OCI-LY1 (cell line): Measurements from ENCODE around the gene SF3A1.

ENCODE experiments used
- H2AFZ ChIP-seq: fragments of 200-600 bp; sonication (generic), shearing (Covaris generic); 2 replicates; pipeline ENCODE4 v1.6.0; 2014; ENCODE audit warnings: antibody characterized with exemption, mild to moderate bottlenecking, low read length
- H3F3A ChIP-seq: fragments of 200-600 bp; sonication (generic), shearing (Covaris generic); 2 replicates; pipeline ENCODE4 v1.6.0; 2014; ENCODE audit warnings: mild to moderate bottlenecking, antibody characterized with exemption, low read length, moderate library complexity; ENCODE audit not compliant: insufficient read depth
- H3K27ac ChIP-seq: fragments of 200-600 bp; sonication (generic); 2 replicates; pipeline ENCODE4 v1.5.1; 2014; ENCODE audit warnings: low read length, mixed run types, mild to moderate bottlenecking, low read depth; ENCODE audit not compliant: poor library complexity, severe bottlenecking
- H3K27me3 ChIP-seq: fragments of 200-600 bp; sonication (generic); 2 replicates; pipeline ENCODE4 v1.6.0; 2014; ENCODE audit warnings: antibody characterized with exemption, mild to moderate bottlenecking, low read length, moderate library complexity; ENCODE audit not compliant: insufficient read depth
- H3K36me3 ChIP-seq: fragments of 200-600 bp; sonication (generic); 2 replicates; pipeline ENCODE4 v1.6.1; 2014; ENCODE audit warnings: mild to moderate bottlenecking, antibody characterized with exemption, low read length, moderate library complexity, mixed read lengths; ENCODE audit not compliant: insufficient read depth
- H3K4me1 ChIP-seq: fragments of 200-600 bp; sonication (generic); 2 replicates; pipeline ENCODE4 v1.5.1; 2014; ENCODE audit warnings: mild to moderate bottlenecking, low read length, moderate library complexity; ENCODE audit not compliant: insufficient read depth, severe bottlenecking
- H3K4me2 ChIP-seq: fragments of 200-600 bp; sonication (generic), shearing (Covaris generic); 2 replicates; pipeline ENCODE4 v1.6.1; 2014; ENCODE audit warnings: low read length
- H3K4me3 ChIP-seq: fragments of 200-600 bp; sonication (generic); 2 replicates; pipeline ENCODE4 v1.5.1; 2014; ENCODE audit warnings: low read length, low read depth, mild to moderate bottlenecking, mixed read lengths; ENCODE audit not compliant: poor library complexity, severe bottlenecking
- H3K79me2 ChIP-seq: fragments of 200-600 bp; shearing (Covaris generic); 2 replicates; pipeline ENCODE4 v1.6.1; 2016; ENCODE audit warnings: mixed run types, low read length, mixed read lengths; ENCODE audit not compliant: insufficient read depth
- H3K9ac ChIP-seq: fragments of 200-600 bp; sonication (generic), shearing (Covaris generic); 2 replicates; pipeline ENCODE4 v1.6.1; 2014; ENCODE audit warnings: mild to moderate bottlenecking, low read length, mixed read lengths
- H3K9me2 ChIP-seq: fragments of 200-600 bp; sonication (generic), shearing (Covaris generic); 2 replicates; pipeline ENCODE4 v1.6.1; 2014; ENCODE audit warnings: low read depth, mild to moderate bottlenecking, low read length, mixed read lengths
- H3K9me3 ChIP-seq: fragments of 200-600 bp; shearing (Covaris generic); 2 replicates; pipeline ENCODE4 v1.6.1; 2014; ENCODE audit warnings: low read length, mixed read lengths
- H4K20me1 ChIP-seq: fragments of 200-600 bp; sonication (generic), shearing (Covaris generic); 2 replicates; pipeline ENCODE4 v1.6.0; 2016; ENCODE audit warnings: mild to moderate bottlenecking, low read length; ENCODE audit not compliant: insufficient read depth
- EZH2 ChIP-seq: fragments of 200-600 bp; sonication (generic), shearing (Covaris generic); IDR thresholded peaks from 2 replicates; pipeline ENCODE4 v1.8.0; 2017; ENCODE audit warnings: borderline replicate concordance, mixed run types, mild to moderate bottlenecking, antibody characterized with exemption, low read length, moderate library complexity, mixed read lengths
- TF ChIP-seq, protein P1 (sequence below): fragments of 200-600 bp; sonication (generic), shearing (Covaris generic); IDR thresholded peaks from 2 replicates; pipeline ENCODE4 v1.5.1; 2017; ENCODE audit warnings: mild to moderate bottlenecking, antibody characterized with exemption, low read length, moderate library complexity, mixed read lengths

The SF3A1 gene

DNA sequence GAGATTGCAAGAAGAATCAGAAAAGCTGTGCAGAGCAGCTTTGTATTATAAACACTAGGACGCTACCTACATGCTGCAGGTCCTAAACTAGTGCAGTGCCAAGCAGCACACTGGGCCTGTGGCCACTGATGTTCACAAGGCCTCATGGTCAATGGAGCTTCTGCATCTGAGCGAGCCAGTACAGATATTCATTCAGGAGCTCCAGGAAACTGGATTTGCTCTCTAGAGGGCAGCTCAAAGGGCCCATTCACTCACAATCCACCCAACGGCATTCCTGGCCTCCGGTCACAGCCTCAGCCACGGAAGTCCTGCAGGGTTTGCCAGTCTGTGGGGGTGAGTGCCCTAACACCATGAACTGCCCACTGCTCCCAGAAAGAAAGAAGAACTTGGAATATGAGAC is 24.1 kb downstream of the SF3A1 start:
- Histone ChIP-seq H3K4me2 (no peak overlapping the region), H3K79me2 (no peaks in the 10 kb centered on the region), H3K9me3 (no peaks in the 10 kb centered on the region), H3K27ac (no peak overlapping the region), H2AFZ (no peak overlapping the region), H3F3A (no peaks in the 10 kb centered on the region), H3K9me2 (no peaks in the 10 kb centered on the region), H3K9ac (no peak overlapping the region), H3K27me3 (no peaks in the 10 kb centered on the region), H3K36me3 (peaks cover 76% of the 10 kb centered on the region), H3K4me1 (peaks cover 6% of the 10 kb centered on the region), H4K20me1 (no peaks in the 10 kb centered on the region), H3K4me3 (no peak overlapping the region)
- TF ChIP-seq, protein P1, sequence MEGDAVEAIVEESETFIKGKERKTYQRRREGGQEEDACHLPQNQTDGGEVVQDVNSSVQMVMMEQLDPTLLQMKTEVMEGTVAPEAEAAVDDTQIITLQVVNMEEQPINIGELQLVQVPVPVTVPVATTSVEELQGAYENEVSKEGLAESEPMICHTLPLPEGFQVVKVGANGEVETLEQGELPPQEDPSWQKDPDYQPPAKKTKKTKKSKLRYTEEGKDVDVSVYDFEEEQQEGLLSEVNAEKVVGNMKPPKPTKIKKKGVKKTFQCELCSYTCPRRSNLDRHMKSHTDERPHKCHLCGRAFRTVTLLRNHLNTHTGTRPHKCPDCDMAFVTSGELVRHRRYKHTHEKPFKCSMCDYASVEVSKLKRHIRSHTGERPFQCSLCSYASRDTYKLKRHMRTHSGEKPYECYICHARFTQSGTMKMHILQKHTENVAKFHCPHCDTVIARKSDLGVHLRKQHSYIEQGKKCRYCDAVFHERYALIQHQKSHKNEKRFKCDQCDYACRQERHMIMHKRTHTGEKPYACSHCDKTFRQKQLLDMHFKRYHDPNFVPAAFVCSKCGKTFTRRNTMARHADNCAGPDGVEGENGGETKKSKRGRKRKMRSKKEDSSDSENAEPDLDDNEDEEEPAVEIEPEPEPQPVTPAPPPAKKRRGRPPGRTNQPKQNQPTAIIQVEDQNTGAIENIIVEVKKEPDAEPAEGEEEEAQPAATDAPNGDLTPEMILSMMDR: no peak
- no peak for TF ChIP-seq EZH2

DNA sequence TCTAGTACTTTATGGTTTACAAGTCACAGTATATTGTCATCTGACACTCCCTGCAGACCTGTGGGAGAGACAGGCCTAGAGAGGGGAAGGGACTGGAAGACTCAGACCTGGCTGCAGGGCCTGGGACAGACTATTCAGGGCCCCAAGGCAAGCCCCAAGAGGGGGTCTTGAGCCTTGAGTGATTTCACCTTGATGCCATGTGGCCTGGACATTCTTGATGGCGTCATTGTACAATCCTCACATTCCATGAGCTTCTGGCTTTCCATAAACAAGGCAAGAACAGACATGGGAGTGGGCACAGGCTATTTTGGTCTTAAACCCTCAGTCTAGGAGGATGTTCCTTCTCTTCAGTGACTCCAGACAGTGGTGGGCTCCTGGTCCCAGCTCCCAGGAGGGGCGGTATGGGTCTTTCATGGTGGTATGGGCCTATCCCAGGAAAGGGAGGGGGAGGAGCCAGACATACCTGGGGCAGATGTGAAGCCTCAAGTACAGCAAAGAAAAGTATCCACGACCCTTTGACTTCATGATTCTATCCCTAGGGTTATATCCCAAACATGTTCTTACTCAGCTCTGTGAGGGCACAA is 28.1 kb downstream of the SF3A1 start:
- Histone ChIP-seq H3K4me2 (no peak overlapping the region), H3K36me3 (peaks cover 36% of the 10 kb centered on the region), H3K9ac (no peak overlapping the region), H3K4me1 (peaks cover 29% of the 10 kb centered on the region), H3K9me2 (no peaks in the 10 kb centered on the region), H3K79me2 (no peaks in the 10 kb centered on the region), H2AFZ (no peak overlapping the region), H3K4me3 (no peak overlapping the region), H3K27me3 (no peaks in the 10 kb centered on the region), H3F3A (no peaks in the 10 kb centered on the region), H4K20me1 (no peaks in the 10 kb centered on the region), H3K9me3 (no peaks in the 10 kb centered on the region), H3K27ac (no peak overlapping the region)
- no peak for TF ChIP-seq EZH2
- TF ChIP-seq, protein P1: no peak

DNA sequence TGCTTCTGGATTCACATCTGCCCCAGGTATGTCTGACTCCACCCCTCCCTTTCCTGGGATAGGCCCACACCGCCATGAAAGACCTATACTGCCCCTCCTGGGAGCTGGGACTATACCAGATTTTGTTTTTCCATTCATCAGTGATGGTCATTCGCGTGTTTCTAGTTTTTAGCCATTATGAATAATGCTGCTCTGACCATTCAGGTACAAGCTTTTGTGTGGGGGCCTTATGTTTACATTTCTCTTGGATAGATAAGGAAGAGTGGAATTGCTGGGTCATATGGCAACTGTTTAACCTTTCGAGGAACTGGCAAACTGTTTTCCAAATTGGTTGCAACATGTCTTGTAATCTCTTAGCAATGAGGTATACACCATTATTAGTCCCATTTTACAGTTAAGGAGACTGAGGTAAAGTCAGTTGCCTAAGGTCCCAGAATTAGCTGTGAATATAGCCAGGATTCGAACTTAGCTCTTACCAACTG is 28.8 kb downstream of the SF3A1 start:
- Histone ChIP-seq H3K27ac (no peak overlapping the region), H3K4me1 (peaks cover 29% of the 10 kb centered on the region), H3K36me3 (peaks cover 33% of the 10 kb centered on the region), H4K20me1 (no peaks in the 10 kb centered on the region), H3F3A (no peaks in the 10 kb centered on the region), H3K9me3 (no peaks in the 10 kb centered on the region), H3K9me2 (no peaks in the 10 kb centered on the region), H3K9ac (no peak overlapping the region; the same call in 1 of the 2 replicates), H3K4me3 (peak overlapping the region; percentile 63), H2AFZ (no peak overlapping the region), H3K4me2 (peak overlapping the region; percentile 68), H3K27me3 (no peaks in the 10 kb centered on the region), H3K79me2 (no peaks in the 10 kb centered on the region)
- TF ChIP-seq, protein P1: peak; percentile 35; the same call in 1 of the 2 replicates
- TF ChIP-seq EZH2: no peak
